ENCODE data around the gene PALM.
"Not testable (repeated sequence)": the region's sequence is repeated elsewhere in the genome, so short reads cannot be mapped to it uniquely, and the experiment has no call there.

The PALM gene

DNA sequence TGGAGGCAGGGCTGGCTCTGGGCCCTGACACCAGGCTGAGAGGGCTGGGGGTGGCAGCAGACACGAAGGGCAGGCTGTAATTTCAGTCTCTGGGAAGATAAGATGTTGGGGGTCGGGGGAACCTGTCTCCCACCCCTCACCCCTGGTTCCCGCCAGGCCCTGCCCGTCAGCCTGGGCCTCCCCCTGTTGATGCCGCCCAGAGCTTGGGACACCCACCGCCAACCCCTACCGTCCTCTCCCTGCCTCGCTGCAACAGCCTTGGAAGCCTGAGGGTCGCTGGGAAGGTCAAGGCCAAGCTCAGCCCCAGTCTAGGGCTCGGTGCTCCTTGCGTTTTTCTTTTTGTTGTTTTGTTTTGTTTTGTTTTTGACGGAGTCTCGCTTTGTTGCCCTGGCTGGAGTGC, 14.5 kb downstream of the PALM start:
- DNase-seq (ENCODE audit: low read depth), result no peak
- H3K4me3 ChIP-seq (ENCODE audit: low read depth, low read length), result no peak overlapping the region
- TF ChIP-seq CTCF (conservative IDR thresholded peaks at IDR 0.05; ENCODE audit: low read depth, low read length), result no peak

DNA sequence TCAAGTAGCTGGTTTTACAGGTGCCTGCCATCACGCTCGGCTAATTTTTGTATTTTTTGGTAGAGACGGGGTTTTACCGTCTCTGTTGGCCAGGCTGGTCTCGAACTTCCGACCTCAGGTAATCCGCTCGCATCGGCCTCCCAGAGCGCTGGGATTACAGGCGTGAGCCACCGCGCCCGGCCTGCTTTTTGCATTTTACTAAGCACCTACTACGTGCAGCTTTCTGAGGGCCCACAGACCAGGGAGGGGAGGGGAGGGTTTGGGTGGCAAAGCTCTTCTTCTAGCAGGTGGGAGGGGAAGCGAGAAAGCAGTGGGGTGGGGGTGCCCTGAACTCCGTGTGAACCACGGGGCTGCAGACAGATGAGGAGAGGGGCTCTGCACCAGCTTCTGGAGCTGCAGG, 15.0 kb downstream of the PALM start:
- H3K4me3 ChIP-seq (ENCODE audit: low read depth, low read length), result no peak overlapping the region
- no peak for TF ChIP-seq CTCF (conservative IDR thresholded peaks at IDR 0.05; ENCODE audit: low read depth, low read length)
- DNase-seq (ENCODE audit: low read depth), result no peak

DNA sequence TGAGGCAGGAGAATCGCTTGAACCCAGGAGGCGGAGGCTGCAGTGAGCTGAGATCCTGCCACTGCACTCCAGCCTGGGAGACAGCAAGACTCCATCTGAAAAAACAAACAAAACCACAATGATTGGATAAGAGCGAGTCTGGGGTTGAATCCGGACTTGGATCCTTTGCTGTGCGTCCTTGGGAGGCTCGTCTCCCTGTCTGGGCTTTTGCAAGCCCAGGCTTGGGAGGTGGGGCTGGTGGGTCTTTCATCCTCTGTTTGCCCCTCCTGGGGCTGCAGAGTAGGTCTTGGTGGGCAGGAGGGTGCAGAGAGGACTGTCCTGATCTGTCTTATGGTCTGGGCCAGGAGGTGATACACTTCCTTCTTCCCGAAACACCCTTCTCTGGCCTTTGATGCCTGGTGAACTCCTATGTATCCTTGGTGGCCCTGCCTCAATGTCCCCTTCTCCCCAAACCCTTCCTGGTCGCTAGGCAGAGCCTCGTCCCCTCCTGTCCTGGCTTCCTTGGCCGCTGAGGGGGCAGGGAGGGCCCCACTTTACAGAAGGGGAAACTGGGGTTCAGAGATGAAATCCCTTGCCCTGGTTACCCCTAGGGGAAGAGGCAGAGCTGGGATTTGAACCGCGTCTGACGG, 16.8 kb downstream of the PALM start:
- no peak overlapping the region for H3K4me3 ChIP-seq (ENCODE audit: low read depth, low read length)
- no peak for TF ChIP-seq CTCF (conservative IDR thresholded peaks at IDR 0.05; ENCODE audit: low read depth, low read length)
- DNase-seq (ENCODE audit: low read depth), result no peak

DNA sequence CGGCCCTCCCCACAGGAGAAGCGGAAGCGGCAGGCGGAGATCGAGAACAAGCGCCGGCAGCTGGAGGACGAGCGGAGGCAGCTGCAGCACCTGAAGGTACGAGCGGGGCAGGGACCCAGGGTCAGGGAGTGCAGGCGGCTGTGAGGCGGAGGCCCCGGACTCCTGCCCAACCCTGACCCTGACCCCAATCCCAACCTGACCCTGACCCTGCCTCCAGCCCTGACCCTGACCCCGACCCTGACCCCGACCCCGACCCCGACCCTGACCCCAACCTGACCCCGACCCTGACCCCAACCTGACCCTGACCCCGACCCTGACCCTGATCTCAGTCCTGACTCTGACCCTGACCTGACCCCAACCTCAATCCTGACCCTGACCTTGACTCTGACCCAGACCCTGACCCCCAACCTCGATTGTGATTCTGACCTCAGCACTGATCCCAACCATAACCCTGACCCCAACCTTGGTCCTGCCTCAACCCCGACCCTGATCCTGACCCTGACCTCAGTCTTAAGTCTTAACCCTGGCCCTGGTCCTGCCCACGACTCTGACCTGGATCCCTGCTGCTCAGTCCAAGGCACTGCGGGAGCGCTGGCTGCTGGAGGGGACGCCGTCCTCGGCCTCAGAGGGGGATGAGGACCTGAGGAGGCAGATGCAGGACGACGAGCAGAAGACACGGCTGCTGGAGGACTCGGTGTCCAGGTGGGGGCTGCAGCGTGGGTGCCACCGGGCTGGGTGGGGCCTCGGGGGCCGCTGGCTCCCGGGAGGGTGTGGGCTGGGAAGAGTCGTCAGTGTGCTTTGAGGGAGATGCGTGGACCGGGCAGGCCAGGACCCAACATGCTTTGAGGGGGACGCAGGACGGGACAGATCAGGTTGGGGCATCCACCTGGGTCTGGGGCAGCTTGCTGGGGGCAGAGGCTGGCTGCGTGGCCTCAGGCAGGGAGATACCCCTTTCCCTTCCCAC, 18.5 kb downstream of the PALM start:
- no peak for DNase-seq (ENCODE audit: low read depth)
- no peak for TF ChIP-seq CTCF (conservative IDR thresholded peaks at IDR 0.05; ENCODE audit: low read depth, low read length)
- no peak overlapping the region for H3K4me3 ChIP-seq (ENCODE audit: low read depth, low read length)

- TF ChIP-seq CTCF (conservative IDR thresholded peaks at IDR 0.05; ENCODE audit: low read depth, low read length), result no peak
- DNase-seq (ENCODE audit: low read depth), result no peak
- no peak overlapping the region for H3K4me3 ChIP-seq (ENCODE audit: low read depth, low read length)
Measured at GRCh38 chr19:728011-728410, 19.3 kb downstream of the PALM start.

DNA sequence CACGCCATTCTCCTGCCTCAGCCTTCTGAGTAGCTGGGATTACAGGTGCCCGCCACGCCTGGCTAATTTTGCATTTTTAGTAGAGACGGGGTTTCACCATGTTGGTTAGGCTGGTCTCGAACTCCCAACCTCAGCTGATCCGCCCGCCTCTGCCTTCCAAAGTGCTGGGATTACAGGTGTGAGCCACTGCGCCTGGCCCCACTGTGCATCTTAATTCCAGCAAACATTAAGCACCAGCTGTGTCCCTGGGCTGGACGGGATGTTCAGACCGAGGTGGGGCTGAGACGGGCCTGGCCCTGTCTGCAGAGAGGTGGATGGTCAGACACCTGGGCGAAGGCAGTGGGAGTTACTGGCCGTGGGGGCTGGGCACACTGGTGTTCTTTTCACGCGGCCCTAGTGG, 20.8 kb downstream of the PALM start:
- H3K4me3 ChIP-seq (ENCODE audit: low read depth, low read length); DNase-seq (ENCODE audit: low read depth): not testable (repeated sequence)

GRCh38 chr19:729965-730668, 21.4 kb downstream of the PALM start:
- no peak for TF ChIP-seq CTCF (conservative IDR thresholded peaks at IDR 0.05; ENCODE audit: low read depth, low read length)
- no peak overlapping the region for H3K4me3 ChIP-seq (ENCODE audit: low read depth, low read length)
- DNase-seq (ENCODE audit: low read depth), result no peak
